HG02884 (cell line): Measurements from ENCODE around the gene PLD4.

ENCODE experiments used
- ATAC-seq: cut with Tn5 transposase; IDR thresholded peaks from one replicate; pipeline ENCODE4 v1.9.1; 2021; ENCODE audit warnings: mild to moderate bottlenecking, moderate library complexity; ENCODE audit not compliant: unreplicated experiment

The PLD4 gene

GRCh38 chr14:104953896-104954656 lies 29.4 kb downstream of the PLD4 start:
- ATAC-seq = no peak

- no peak for ATAC-seq
Observed at GRCh38 chr14:104954746-104955395, 30.2 kb downstream of the PLD4 start.

GRCh38 chr14:104955396-104955770 lies 30.7 kb downstream of the PLD4 start:
- ATAC-seq = no peak

- ATAC-seq = no peak
Observed at GRCh38 chr14:104956290-104956890, 31.7 kb downstream of the PLD4 start.

- no peak for ATAC-seq
Observed at GRCh38 chr14:104957146-104958113, 32.8 kb downstream of the PLD4 start.

GRCh38 chr14:104964546-104964945 lies 39.9 kb downstream of the PLD4 start:
- no peak for ATAC-seq

GRCh38 chr14:104965561-104966231 lies 41.0 kb downstream of the PLD4 start:
- no peak for ATAC-seq

GRCh38 chr14:104966261-104966865 lies 41.7 kb downstream of the PLD4 start:
- no peak for ATAC-seq

- no peak for ATAC-seq
Observed at GRCh38 chr14:104966981-104967385, 42.3 kb downstream of the PLD4 start.

GRCh38 chr14:104967386-104968152 lies 42.9 kb downstream of the PLD4 start:
- no peak for ATAC-seq

GRCh38 chr14:104968153-104968527 lies 43.5 kb downstream of the PLD4 start:
- ATAC-seq = no peak

- no peak for ATAC-seq
Observed at GRCh38 chr14:104968541-104969401, 44.1 kb downstream of the PLD4 start.

- no peak for ATAC-seq
Observed at GRCh38 chr14:104969741-104970230, 45.1 kb downstream of the PLD4 start.

GRCh38 chr14:104970231-104971068 lies 45.8 kb downstream of the PLD4 start:
- no peak for ATAC-seq

- ATAC-seq = no peak
Observed at GRCh38 chr14:104971447-104972240, 47.0 kb downstream of the PLD4 start.

GRCh38 chr14:104972301-104973134 lies 47.8 kb downstream of the PLD4 start:
- ATAC-seq = no peak
